ENCODE data around the gene MEP1A. TPM values are rescaled to one million over a fixed set of nuclear protein-coding genes. Genes with fewer than 3 reads are reported as not detected.

MEP1A gene
- total and polyA plus RNA-seq, 2 of the 4 experiments (the other 2 are of a cell fraction) = not detected

GRCh38 chr6:46789434-46790354, 3.5 kb upstream of the MEP1A start:
- DNase-seq = no peak
- dilution Hi-C loops (cut with HindIII; ENCODE audit: low sequenced_read_pairs, unreplicated experiment) = no loop called here

More at GRCh38 chr6:46789434-46790354, 3.5 kb upstream of the MEP1A start:
- Histone ChIP-seq H3K4me3 (ENCODE audit: insufficient read depth, low read depth, low read length) (no peak overlapping the region), H4K91ac (ENCODE audit: insufficient read depth, low read depth, low read length) (no peak overlapping the region), H2AFZ (replicated peaks; ENCODE audit: low read length, poor library complexity) (no peak overlapping the region), H3K79me1 (ENCODE audit: low read depth in 1 of 2, low read length in 2 of 2) (no peaks in the 10 kb centered on the region), H3K56ac (ENCODE audit: extremely low read depth, insufficient read depth, low read length) (no peak overlapping the region), H2AK9ac (replicated peaks; ENCODE audit: low read depth, low read length, poor library complexity) (no peak overlapping the region), H4K8ac (ENCODE audit: low read depth in 2 of 2, low read length in 2 of 2) (no peak overlapping the region), H3K27me3 (ENCODE audit: control insufficient read depth, insufficient read depth, low read length) (no peaks in the 10 kb centered on the region), H3K9me1 (ENCODE audit: insufficient read depth, low read length) (no peaks in the 10 kb centered on the region), H2AK5ac (ENCODE audit: low read depth, low read length) (no peak overlapping the region), H2BK20ac (ENCODE audit: low read depth, low read length) (no peak overlapping the region), H3K18ac (ENCODE audit: low read depth, low read length) (no peak overlapping the region), H4K5ac (ENCODE audit: low read depth, low read length) (no peak overlapping the region), H3K9ac (ENCODE audit: low read depth, low read length) (no peak overlapping the region), H4K20me1 (ENCODE audit: insufficient read depth, low read length) (no peaks in the 10 kb centered on the region), H3K36me3 (ENCODE audit: control insufficient read depth, insufficient read depth, low read length) (no peaks in the 10 kb centered on the region), H3K23ac (ENCODE audit: low read depth, low read length) (no peak overlapping the region), H3K9me3 (ENCODE audit: control insufficient read depth, insufficient read depth, low read length) (no peaks in the 10 kb centered on the region), H3K4ac (ENCODE audit: low read depth, low read length) (no peak overlapping the region), H3K4me1 (ENCODE audit: control insufficient read depth, insufficient read depth, low read length) (no peaks in the 10 kb centered on the region), H3K4me2 (ENCODE audit: low read depth, low read length) (no peak overlapping the region), H2BK120ac (ENCODE audit: low read depth, low read length) (no peak overlapping the region), H3K14ac (replicated peaks; ENCODE audit: low read depth, low read length) (no peak overlapping the region), H2BK5ac (ENCODE audit: low read depth, low read length, poor library complexity, severe bottlenecking) (no peak overlapping the region), H3K27ac (ENCODE audit: insufficient read depth, low read length) (no peak overlapping the region), H2BK15ac (ENCODE audit: low read depth, low read length) (no peak overlapping the region)
- ChIA-PET POLR2A (ENCODE audit: unreplicated experiment) (no interaction called here), CTCF (no interaction called here)
- no peak for ATAC-seq (ENCODE audit: low read depth)
- in situ Hi-C loops (cut with MboI; ENCODE audit: low sequenced_read_pairs) = loop anchor here (25.0 kb wide), 1 partner anchor 377 kb away; no protein-coding TSS in a partner anchor
- BruUV-seq (replicated peaks) = no TSS peak
- 60% methylated on average over 1 of the region's 4 CpGs; no CpG with 5 or more reads in 1 of the 2 experiments for WGBS, 2 experiments (ENCODE audit: extremely low coverage in 2 of 2, insufficient read length in 1 of 2)
- TF ChIP-seq MAFK (IDR thresholded peaks at IDR 0.05; ENCODE audit: low read depth, low read length) = no peak
- intact Hi-C loops (cut with micrococcal nuclease) = loop anchor here (10.0 kb wide), 1 partner anchor 565 kb away; no protein-coding TSS in a partner anchor

All from IMR-90 (cell line).